ENCODE results near the gene KRT12.

Gene KRT12

GRCh38 chr17:40866838-40867237 lies at the start of gene KRT12:
Gene KRT12, minus strand, starts transcription at chr17:40867223. Its CDS starts 37 bp downstream, at chr17:40867186.
- DNase-seq, result no peak

DNA sequence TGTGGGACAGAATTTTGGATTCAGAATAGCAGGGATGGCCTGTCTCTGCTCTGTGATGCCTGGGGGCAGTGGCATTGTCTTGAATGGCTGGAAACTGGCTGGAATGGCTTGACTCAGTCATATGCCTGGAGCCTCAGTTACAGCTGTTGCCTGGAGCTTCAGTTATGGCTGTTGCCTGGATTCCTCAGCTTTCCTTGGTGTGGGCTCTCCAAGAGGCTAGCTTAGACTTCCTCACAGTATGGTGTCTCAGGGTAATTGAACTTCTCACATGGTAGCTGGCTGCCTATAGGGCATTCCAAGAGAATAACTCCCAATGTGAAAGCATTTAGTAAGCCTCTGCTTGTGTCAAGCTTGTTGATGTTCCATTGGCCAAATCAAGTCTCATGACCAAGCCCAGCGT lies 49.3 kb upstream of the KRT12 start:
- DNase-seq, result no peak

- DNase-seq, result no peak
Observed at GRCh38 chr17:40915721-40916256, 48.8 kb upstream of the KRT12 start.

- peak; percentile 43 for DNase-seq
Observed at GRCh38 chr17:40915199-40915661, 48.2 kb upstream of the KRT12 start.

GRCh38 chr17:40914075-40914855 lies 47.2 kb upstream of the KRT12 start:
- no peak for DNase-seq

DNA sequence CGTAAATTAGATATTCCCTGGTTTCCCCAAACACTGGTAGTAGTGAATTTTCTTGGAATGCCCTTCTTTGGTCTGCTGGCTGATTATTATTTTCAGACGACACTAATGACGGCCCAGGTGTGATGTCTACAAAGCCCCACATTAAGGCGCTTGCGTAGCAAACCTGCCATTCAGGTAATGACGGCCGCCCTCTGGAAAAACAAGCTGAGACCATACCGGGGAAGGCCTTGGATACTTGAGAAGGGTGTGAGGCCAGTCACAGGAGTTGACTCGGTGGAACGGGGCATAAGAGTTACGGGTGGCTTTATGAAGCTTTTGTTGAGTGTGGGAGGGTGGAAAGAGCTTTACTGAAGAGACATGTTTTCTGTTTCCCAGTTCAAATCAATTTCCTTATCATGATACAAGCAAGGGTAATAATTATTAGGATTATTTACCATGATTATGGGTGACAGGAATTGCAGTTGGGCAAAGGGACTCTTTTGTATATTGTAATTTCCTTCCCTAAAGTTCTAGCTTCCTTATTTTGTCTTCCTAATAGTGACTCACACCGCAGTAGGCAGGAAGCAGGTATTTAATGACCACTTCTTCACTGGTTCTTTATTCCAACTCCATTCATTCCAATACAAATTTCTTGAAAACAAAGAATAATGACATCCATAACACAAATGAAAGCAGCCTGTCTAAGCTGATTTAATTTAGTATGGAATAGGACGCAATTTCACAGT lies 45.6 kb upstream of the KRT12 start:
- no peak for DNase-seq

DNA sequence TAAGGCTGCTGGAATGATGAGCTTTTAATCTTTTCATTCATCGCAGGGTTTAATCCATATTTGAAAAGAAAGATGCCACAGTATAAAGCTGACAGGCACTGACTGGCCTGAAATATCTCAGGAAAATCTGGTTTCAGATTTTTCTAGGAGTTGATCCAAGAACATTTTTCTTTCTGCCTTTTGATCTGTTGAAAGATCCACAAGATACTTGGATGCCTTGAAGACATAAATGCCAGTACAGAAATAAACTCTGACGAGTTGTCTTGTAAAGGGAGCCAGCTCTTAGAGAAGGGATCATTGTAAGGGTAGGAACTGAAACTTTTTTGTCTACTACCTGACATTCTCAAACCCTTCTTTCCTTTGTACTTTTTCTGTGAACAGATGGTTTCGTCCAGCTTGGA lies 43.4 kb upstream of the KRT12 start:
- no peak for DNase-seq

DNA sequence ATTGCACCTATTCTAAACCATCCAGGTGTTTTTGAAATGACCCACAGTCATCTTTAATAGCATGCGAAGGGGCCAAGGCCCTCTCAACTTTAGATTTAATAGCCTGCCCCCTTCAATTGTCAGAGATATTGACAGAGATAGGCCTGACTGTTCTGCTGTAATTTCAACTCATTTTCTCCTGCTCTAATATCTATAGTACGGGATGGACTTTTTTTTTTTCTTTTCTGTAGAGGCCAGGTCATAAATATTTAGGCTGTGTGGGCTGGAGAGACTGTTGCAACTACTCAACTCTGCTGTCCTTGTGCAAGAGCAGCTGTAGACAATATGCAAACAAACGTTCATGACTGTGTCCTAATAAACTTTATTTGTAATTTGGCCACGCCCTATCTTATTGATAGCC lies 42.7 kb upstream of the KRT12 start:
- DNase-seq, result no peak

DNA sequence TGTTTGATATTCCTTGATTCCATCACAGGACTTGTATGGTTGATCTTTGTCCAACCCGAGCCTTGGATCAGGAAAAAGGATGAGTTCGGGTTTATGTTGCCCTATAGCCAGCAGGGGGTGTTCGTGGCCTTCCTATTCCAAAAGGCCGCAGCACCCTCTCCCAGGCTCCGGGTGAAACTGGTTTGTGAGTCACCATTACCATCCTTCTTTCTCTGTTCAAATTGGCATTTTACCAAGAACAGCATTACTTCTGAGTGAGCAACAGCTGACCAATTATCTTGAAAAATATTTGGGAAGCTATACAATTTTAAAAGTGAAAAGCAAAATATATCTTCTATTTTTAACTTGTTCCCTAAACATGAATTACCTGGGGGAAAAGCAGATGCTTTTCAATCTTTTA lies 42.3 kb upstream of the KRT12 start:
- DNase-seq, result peak; percentile 79

DNA sequence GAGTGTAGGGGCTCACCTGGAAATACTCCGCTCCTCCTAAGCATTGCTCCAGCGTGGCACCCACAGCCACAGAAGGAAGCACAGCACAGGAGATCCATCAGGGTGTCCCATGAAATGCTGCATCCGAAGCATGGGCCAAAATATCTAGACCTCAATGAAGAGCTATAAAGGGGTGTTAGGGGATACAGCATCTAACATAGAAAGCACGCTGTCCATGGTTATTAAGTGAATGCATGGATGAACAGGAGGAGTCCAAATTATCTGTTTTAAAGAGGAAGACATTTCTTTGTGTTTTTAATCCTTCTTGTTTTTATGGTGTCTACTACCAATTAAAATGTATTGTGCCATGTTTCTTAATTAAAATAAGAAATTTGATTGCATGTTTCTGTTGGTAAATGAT lies 39.6 kb upstream of the KRT12 start:
- DNase-seq, result no peak

GRCh38 chr17:40905370-40905769 lies 38.3 kb upstream of the KRT12 start:
- DNase-seq, result no peak

DNA sequence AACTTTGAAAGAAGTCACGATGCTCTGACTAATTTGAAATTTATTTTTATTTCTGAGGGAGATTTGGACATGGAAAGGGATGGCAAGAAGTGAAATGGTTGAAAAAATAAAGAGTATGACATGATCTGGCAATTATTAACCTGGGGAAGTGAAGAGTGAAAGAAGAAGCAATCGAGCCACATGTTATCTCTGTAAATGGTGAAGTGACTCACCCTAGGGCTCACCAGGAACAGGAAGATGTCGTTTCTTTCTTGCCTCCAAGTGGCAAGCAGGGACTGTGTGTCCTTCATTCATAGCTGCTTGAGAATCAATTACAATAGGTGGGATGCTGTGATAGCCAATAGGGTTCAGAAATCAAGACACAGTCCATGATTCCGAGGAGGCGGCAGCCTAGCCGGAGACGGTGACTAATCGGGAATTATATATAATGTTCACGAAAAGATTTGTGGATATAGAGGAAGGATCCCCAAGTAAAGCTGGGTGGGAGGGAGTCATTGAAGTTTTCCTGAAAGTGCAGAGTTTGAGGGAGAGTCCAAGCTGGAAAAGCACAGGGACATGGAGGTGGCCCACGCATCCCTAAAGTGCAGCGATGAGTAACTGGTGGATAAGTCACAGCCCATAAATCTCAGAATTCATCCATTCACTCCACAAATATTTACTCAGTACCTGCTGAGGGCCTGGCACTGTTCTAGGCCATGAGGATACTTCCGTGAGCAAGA lies 36.3 kb upstream of the KRT12 start:
- DNase-seq, result peak; percentile 4

- no peak for DNase-seq
Observed at GRCh38 chr17:40902498-40902897, 35.5 kb upstream of the KRT12 start.

DNA sequence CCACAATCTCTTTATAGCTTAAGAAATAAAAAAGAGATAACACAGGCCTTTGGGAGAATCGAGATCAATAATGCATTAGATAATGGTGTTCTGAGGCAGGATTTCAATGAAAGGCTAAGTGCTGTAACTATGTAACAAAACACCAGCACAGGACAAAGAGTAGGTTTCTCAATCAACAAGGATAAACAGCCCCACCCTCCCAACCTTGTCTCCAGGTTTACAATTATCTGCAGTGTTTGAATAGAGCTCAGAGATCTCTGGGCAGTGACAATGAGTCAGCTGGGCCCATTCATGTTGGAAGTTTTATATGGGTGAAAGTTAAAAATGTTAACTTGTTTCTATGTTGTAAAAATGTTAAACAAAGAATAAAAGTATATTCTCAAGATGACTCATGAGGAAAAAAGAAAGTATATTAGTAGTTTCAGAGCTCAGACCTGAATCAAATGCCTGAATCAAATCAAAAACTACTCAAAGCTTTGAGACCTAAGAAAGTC lies 35.0 kb upstream of the KRT12 start:
- peak; percentile 9 for DNase-seq

GRCh38 chr17:40900809-40901356 lies 33.9 kb upstream of the KRT12 start:
- no peak for DNase-seq

- no peak for DNase-seq
Observed at GRCh38 chr17:40896916-40897455, 30.0 kb upstream of the KRT12 start.

DNA sequence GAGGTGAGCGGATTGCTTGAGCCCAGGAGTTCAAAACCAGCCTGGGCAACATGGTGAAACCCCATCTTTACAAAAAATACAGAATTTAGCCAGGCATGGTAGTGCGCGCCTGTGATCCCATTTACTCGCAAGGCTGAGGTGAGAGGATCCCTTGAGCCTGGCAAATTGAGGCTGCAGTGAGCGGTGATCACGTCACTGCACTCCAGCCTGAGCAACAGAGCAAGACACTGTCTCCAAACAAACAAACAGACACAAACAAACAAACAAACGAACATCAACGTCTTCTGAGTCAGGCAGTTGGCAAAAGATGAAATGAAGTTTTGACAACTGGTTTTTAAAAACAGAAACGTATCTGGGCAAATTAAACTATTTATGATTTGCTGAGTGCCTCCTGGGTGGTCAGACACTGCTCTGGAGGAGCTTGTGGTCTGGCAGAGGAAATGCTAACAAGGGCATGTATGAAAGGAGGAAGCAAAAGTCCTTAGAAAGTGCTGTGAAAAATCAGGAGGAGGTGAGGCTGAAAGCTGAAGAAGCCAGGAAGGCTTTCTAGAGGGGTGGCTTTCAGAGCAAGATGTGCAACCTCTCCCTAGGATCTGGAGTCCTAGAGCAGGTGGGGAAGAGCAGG lies 28.2 kb upstream of the KRT12 start:
- DNase-seq, result no peak

DNA sequence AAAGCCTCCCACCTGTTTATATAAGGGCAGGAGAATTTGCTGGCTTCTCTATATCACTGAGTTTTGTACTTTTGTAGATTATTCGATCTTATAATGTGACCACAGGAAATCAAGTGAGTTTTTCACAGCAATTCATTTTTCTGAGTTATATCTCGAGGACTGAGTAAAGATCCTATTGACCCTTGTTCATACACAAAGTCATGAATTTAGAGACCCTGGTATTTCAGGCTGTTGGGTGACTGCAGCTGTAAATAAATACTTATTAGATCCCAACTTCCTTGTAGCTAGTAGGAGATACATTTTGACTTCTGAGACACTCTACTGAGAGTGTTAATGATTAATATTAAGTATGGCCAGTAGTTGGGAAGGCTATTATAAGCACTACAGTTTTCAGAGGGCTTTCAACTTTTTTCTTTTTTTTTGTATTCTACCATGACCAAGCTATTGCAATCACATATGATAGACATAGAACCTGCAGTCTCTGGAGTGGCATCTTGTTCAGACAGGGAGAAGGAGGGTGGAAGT lies 21.2 kb upstream of the KRT12 start:
- no peak for DNase-seq

- no peak for DNase-seq
Observed at GRCh38 chr17:40886090-40886489, 19.1 kb upstream of the KRT12 start.

DNA sequence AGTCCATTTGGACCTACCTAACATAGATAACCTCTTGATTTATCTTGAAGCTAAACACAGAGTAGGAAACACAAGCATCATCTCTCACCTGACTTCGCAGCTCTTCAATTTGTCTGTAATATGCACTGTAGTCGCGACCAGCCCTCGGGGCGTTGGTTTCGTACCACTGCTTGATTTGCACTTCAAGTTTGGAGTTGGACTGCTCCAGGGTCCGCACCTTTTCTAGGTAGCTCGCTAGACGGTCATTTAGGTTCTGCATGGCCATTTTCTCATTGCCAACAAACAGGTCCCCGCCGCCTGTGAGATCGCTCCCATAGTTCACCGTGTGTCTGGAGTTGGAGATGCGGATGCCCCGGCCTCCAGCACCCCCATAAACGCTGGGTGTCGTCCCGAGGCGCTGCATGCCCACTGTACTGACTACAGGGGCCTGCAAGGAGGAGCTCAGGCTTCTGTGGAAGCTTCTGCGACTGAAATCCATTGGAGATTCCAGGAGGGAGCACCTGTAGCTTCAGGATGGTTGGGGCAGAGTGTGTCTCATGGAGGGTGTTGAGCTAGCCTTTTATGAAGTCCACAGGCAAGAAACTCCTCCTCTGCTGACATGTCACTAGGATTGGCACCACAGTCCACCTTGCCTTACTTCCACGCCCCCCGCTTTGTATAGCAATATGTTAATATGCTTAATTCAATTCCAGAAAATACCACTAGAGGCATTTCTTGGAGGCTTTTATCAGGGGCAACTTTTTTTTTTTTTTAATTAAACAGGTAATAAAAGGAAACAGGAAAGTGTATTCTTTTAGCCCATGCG lies 17.9 kb upstream of the KRT12 start, which contains the start of gene KRT20:
Gene KRT20, minus strand, starts transcription at position 535 of the 805 bp plus-strand sequence. Its CDS starts 57 bp downstream, at position 478.
- no peak for DNase-seq

Data from activated CD4-positive, alpha-beta T cell treated with anti-CD3 and anti-CD28 coated beads, Interleukin-2, Interleukin-6, amounts not matched to agents 100 ng/mL and 50 ng/mL, durations not matched to agents 16 hours and 8 hours (primary cell).